ENCODE results near the gene AGBL1.

Gene AGBL1

GRCh38 chr15:86644339-86644738 is 564.7 kb downstream of the AGBL1 start:
- DNase-seq (ENCODE audit: low spot score), result no peak

DNA sequence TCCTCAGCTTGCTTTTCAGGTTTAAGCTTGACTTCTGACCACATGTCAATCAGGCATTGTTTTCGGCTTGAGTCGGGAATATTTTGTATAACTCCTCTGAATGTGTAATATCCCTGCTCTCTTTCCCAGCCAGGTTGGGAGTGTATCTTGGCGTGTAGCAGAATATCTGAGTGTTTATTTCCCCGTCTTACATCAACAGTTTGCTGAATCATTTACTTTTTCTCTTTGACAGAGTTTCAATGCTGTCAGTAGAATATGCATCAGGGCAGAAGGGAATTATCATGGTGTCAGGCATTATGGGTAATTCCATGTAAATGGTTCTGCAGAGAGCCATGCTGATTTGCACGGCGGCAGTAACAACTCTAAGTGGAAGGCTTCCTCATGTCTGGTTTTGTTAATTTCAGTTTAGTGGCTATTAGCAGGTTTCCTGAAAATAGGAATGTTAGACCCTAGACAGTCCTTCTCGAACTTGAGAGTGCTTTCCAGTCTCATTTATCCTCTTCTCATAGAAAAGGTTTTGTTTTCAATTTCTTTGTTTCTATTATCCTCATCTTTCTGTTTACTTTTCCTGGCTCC is 566.3 kb downstream of the AGBL1 start:
- no peak for DNase-seq (ENCODE audit: low spot score)

- no peak for DNase-seq (ENCODE audit: low spot score)
Observed at GRCh38 chr15:86647810-86648440, 568.3 kb downstream of the AGBL1 start.

DNA sequence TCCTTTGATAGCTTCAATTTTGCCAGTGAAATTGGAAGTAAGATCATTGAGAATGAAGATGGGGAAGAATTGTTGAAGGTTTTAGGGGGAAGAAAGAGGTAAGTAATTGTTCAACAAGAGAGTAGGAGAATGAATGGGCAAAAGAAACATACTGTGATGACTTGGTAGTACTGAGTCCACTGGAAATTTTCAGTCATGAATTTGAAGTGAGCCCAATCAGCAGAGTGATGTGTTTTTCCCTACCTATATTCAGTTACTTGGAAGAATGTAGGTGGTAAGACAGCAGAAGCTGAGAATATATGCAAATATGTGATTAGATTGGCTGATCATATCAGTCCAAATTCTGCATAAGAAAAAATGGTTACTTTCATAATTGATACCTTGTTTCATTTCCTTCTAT is 569.6 kb downstream of the AGBL1 start:
- DNase-seq (ENCODE audit: low spot score), result no peak

DNA sequence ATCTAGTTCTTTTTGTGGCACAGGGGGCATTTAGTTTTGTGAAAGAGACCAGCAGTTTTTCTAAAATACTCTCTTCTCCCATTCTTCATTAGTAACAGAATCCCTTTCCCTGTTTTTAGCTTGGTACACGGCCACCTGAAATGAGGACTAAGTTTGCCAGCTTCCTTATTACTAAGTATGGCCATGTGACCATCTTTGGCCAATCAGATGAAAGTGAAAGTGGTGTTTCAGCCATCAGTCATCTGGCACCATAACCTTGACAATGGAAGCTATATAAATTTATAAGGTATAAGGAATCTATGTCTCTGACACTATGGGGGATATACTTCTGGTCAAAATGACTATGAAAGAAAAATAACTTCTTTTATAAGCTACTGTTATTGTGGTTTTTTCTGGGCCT is 570.4 kb downstream of the AGBL1 start:
- no peak for DNase-seq (ENCODE audit: low spot score)

GRCh38 chr15:86653344-86654197 is 573.9 kb downstream of the AGBL1 start:
- no peak for DNase-seq (ENCODE audit: low spot score)

DNA sequence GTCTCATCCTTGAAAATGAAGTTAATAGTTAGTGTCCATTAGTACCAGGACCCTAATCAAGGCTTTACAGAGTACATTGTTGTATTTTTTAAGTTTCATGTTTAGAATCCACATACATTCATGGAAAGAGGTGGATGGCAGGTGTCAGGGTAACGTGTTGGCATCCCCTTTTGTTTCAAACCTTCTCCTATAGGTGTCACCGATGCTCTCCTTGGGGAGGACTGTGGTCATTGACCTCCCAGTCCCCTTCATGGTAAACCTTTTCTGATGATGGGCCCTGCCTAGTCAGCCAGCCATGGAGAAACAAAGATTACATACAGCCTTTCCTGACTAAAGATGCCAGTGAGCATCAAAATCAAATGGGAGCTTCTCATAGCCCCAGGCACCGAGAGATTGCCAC is 574.8 kb downstream of the AGBL1 start:
- no peak for DNase-seq (ENCODE audit: low spot score)

- DNase-seq (ENCODE audit: low spot score), result no peak
Observed at GRCh38 chr15:86657305-86657704, 577.6 kb downstream of the AGBL1 start.

DNA sequence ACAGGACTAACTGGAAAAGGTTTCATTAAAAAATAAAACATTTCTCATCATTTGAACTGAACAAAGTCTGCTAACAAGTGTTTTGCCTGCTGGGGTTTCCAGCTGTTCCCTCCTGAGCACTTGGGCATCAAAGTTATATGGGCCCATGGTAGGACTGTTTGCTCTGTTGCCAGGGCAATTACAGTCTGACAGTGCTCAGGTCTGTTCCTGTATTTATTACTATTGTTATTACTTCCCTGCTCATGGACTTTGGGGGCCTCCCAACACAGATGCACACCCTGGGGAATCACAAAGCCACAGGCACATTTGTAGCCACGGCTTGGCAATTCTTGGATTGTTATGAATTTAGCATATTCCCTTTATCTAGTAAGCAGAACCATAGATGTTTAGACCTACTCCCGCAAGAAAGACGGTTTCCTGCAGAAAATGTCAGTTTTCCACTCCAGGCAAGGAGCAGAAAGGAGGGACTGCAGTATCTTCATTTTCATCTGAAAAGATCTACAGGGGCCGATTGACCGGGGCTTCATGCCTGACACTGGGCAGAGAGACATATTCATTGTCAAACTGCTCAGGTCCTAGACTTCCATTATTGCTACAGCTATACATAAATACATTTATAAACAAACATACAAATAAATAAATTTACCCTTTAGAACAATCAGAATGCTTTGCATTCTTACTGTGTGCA is 580.2 kb downstream of the AGBL1 start:
- DNase-seq (ENCODE audit: low spot score), result no peak

DNA sequence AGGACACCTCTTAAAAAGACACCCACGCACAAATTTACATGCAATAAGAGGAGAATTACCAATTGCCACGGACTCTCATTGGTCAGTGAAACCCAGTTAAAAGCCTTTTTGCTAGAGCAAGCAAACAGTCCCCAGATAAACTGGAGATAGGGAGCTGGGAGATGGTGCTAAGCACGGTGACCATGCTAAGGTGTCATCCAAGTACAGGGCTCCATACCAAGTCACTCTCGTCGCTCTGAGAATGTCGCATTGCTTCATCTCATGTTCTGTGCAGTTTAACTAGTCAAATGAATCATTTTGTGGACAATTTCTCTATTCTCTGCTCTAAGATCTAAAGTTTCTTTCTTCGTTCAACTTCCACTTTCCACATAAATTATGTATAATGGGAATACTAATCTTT is 581.9 kb downstream of the AGBL1 start:
- DNase-seq (ENCODE audit: low spot score), result no peak

DNA sequence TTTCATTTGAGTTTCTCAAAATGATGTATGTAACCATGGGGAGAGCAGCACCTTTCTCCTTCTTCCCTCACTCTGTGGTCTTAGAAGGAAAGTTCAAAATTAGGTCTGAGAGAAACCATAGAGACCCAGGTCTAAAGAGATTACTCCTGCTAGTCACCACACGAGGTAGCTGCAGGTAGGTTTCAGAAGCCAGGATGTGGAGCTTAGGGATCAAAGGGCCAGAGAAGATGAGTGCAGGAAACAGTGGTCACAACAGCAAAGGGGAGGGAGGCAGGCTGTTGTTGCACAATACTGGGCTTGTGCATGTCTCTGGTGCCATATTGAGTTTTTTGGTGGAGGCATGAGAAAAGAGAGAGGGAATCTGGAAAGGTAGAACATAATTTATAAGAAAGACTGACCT is 583.6 kb downstream of the AGBL1 start:
- no peak for DNase-seq (ENCODE audit: low spot score)

DNA sequence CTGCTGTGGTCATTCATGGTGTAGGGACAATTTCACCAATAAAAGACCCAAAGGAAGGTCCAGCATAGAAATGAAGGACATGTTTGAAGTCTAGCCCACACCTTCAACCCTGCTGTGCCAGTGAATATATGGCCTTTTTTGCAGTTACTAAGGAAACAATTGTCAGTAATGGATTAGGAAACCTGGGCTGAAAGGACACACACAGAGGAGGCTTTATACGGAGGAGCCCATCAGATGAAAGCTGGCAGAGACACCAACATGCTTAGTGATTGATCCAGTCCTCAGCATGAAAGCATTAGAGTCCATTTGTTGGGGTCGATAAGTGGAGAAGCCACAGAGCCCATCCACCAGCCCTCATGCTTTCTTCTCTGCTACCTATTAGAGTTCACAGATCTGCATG is 584.3 kb downstream of the AGBL1 start:
- DNase-seq (ENCODE audit: low spot score), result no peak

- no peak for DNase-seq (ENCODE audit: low spot score)
Observed at GRCh38 chr15:86664581-86664980, 584.9 kb downstream of the AGBL1 start.

DNA sequence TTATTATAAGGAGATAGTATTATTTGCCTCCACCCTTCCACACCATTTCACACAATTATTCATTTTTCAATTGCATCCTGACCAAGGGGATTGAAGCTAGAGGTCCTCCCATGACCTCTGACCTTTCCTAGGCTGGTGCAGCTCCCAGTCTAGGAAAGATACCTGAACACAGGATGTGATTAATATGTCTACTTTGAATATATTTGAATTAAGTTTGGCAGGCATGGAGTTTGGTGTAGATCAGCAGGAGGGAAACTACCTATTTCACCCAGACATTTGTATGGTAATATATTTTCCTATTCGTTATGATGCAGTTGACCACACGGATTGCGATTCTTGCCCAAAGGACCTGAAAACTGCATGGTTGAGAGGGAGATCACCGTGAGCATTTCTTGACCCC is 596.3 kb downstream of the AGBL1 start:
- DNase-seq (ENCODE audit: low spot score), result no peak

DNA sequence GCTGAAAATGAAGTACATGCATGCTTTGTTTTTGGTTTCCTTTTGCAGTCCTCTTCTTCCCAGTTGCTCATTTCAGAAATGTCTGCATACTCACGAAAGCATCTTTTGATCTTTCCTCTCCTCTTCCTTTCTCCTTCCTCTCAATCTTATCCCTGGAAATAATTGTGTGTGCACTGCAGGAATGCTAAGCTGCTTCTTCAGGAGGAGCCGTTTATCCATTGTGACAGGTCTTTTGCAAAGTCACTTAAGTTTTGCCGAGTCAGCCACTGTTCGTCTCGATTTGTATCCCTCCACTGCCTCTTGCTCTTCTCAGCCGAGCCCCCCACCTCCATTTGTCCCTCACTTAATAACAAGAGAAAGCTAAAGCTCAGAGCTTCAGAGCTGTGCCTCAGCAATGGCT is 597.6 kb downstream of the AGBL1 start:
- DNase-seq (ENCODE audit: low spot score), result no peak

GRCh38 chr15:86685263-86685662 is 605.6 kb downstream of the AGBL1 start:
- no peak for DNase-seq (ENCODE audit: low spot score)

- DNase-seq (ENCODE audit: low spot score), result no peak
Observed at GRCh38 chr15:86689006-86689405, 609.3 kb downstream of the AGBL1 start.

DNA sequence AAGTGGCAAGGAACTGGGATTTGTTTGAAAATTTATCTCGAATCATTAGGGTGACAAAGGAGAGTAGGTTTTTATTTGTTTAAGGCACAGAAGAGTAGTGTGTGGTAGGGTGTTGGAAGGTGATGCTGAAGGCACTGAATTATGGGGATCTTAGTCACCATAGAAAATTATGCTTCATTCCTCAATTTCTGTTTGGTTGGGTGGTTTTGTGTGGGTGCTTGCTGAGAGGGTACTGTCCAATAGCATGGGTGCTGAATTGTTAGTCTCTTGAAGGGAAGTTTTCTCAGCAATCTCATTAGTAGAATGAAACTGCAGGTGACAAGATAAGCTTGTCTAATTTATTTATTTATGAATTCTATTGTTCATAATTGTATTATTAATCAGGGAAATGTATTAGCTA is 610.9 kb downstream of the AGBL1 start:
- DNase-seq (ENCODE audit: low spot score), result no peak

DNA sequence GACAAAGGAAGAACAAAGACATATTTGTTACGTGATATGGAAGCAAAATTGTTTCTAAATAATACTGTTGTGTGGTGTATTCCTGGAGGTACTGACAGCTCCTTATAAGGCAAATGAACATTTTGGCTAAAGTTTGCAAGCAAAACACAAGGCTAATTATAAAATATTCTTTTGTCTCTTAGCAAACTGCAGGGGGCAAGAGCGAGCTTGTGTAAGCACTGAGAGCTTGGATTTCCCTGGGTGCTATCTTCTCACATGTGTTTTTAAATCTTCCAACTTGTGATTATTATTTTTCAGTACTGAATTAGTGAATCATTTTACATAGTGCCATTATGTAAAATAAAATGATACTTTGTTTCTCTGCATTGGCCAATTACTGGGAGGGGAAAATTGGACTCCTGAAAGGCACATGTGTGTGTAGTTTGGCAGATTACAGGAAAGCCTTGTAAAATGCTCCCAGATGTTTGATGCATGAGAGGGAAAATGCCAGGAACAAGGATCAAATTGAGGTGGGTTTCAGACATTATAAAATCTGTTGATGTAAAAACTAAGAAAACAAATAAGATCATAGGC is 611.5 kb downstream of the AGBL1 start:
- no peak for DNase-seq (ENCODE audit: low spot score)

DNA sequence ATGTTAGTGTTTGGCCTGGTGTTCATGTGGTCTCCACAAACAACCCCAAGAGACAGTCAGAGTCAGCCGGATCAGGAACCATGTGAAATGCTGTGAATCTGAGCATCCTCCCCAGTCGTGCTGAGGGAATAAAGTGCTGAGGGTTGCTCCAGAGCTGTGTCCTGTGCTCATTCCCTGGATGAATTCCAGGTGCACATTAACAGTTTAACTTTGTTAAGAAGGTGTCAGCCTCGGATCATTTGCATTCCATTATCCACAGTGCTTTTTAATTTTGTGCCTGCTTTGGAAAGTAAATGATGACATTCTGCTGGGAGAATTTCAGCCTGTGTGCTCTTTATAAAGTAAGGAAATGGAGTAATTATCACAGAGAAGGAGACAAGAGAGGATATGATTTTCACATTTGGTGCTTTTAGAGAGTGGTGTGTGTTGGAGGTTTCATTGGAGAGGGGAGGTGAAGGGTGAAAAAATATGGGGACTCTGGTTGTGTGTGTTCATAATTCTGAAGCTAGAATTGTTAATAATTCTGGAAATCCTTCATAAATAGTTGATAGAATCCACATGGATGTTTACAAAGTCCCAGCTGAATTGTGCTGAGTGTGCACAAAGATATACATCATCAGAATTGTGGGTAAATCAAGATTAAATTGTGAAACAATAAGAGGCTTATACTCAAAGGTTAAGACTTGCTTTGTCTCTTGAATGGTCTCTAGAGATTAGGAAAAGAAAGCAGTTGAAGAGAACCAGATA is 621.4 kb downstream of the AGBL1 start:
- no peak for DNase-seq (ENCODE audit: low spot score)

GRCh38 chr15:86701611-86701963 is 621.9 kb downstream of the AGBL1 start:
- DNase-seq (ENCODE audit: low spot score), result no peak

DNA sequence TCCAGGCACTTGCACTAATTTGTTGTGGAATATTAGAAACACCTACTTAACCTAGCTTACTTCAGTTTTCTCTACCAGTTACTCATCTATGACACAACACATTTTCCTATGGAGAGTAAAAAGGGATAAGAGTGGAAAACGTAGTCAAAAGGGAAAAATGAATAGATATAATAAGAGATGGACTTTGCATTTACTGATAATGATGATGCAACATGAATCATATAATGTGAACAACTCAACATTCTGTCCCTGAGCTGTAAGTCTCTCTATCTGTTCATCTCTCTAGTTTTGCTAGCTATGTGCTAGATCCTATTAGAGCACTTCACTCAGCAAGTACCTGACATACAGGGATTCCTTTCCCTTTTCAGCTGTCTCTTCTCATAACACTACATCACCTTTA is 627.1 kb downstream of the AGBL1 start:
- no peak for DNase-seq (ENCODE audit: low spot score)

Data from left forelimb (tissue), 1 donor.